ENCODE results near the gene EIF2D.
A peak's percentile ranks its signal among the peaks of the same experiment; 100 is the strongest.
"Not testable (repeated sequence)": the region's sequence is repeated elsewhere in the genome, so short reads cannot be mapped to it uniquely, and the experiment has no call there.

Gene EIF2D

GRCh38 chr1:206612129-206612876 is at the start of gene EIF2D:
Gene EIF2D (minus strand): TSS chr1:206612465. CDS start chr1:206612342, 123 bp downstream.
- peak; percentile 90 for DNase-seq

- no peak for DNase-seq
Observed at GRCh38 chr1:206661161-206661820, 49.0 kb upstream of the EIF2D start.

- no peak for DNase-seq
Observed at GRCh38 chr1:206660136-206660535, 47.9 kb upstream of the EIF2D start.

GRCh38 chr1:206658981-206659273 is 46.7 kb upstream of the EIF2D start:
- no peak for DNase-seq

- peak; percentile 13 for DNase-seq
Observed at GRCh38 chr1:206658264-206658980, 46.2 kb upstream of the EIF2D start.

GRCh38 chr1:206657751-206658150 is 45.5 kb upstream of the EIF2D start:
- DNase-seq, result no peak

GRCh38 chr1:206656936-206657335 is 44.7 kb upstream of the EIF2D start:
- DNase-seq, result no peak

GRCh38 chr1:206655471-206655882 is 43.2 kb upstream of the EIF2D start:
- no peak for DNase-seq

GRCh38 chr1:206654828-206655227 is 42.6 kb upstream of the EIF2D start:
- no peak for DNase-seq

GRCh38 chr1:206653715-206654459 is 41.6 kb upstream of the EIF2D start:
- DNase-seq, result no peak

GRCh38 chr1:206651958-206652890 is 40.0 kb upstream of the EIF2D start:
- DNase-seq, result no peak

GRCh38 chr1:206651014-206651413 is 38.7 kb upstream of the EIF2D start:
- DNase-seq, result no peak

- DNase-seq, result no peak
Observed at GRCh38 chr1:206649261-206649921, 37.1 kb upstream of the EIF2D start.

GRCh38 chr1:206647224-206647623 is 35.0 kb upstream of the EIF2D start:
- DNase-seq, result no peak

- no peak for DNase-seq
Observed at GRCh38 chr1:206646504-206646903, 34.2 kb upstream of the EIF2D start.

- DNase-seq, result no peak
Observed at GRCh38 chr1:206643118-206643698, 30.9 kb upstream of the EIF2D start.

- not testable (repeated sequence) for DNase-seq
Observed at GRCh38 chr1:206642074-206642473, 29.8 kb upstream of the EIF2D start.

- no peak for DNase-seq
Observed at GRCh38 chr1:206637605-206638004, 25.3 kb upstream of the EIF2D start.

- no peak for DNase-seq
Observed at GRCh38 chr1:206636671-206637070, 24.4 kb upstream of the EIF2D start.

GRCh38 chr1:206635978-206636345 is 23.7 kb upstream of the EIF2D start:
- no peak for DNase-seq

Data from stimulated activated naive CD4-positive, alpha-beta T cell treated with Interleukin-2 at 50 U/mL for 16 hours (primary cell).